HepG2 (cell line): Measurements from ENCODE around the gene CHST11.

Source experiments
- RCOR2 ChIP-seq: IDR thresholded peaks from 2 replicates; pipeline ENCODE4 v1.6.1; 2016; ENCODE audit warnings: missing biosample characterization, missing genetic modification reagents
- ZBTB33 ChIP-seq: sonication (generic); formaldehyde crosslinking; IDR thresholded peaks from 2 replicates; pipeline ENCODE4 v1.4.0; 2020; ENCODE audit warnings: missing genetic modification reagents
- ZBTB8A ChIP-seq: sonication (generic); formaldehyde crosslinking; IDR thresholded peaks from 2 replicates; pipeline ENCODE4 v1.4.0; 2020; ENCODE audit warnings: mild to moderate bottlenecking, low read depth, missing genetic modification reagents, borderline replicate concordance

GRCh38 chr12:104469066-104469465 lies 12.3 kb downstream of the CHST11 start:
- TF ChIP-seq ZBTB33 (no peak), RCOR2 (CRISPR knock-in tag) (no peak), ZBTB8A (CRISPR knock-in tag) (no peak)
